Measurements from ENCODE around the gene CKAP4.

CKAP4 gene

DNA sequence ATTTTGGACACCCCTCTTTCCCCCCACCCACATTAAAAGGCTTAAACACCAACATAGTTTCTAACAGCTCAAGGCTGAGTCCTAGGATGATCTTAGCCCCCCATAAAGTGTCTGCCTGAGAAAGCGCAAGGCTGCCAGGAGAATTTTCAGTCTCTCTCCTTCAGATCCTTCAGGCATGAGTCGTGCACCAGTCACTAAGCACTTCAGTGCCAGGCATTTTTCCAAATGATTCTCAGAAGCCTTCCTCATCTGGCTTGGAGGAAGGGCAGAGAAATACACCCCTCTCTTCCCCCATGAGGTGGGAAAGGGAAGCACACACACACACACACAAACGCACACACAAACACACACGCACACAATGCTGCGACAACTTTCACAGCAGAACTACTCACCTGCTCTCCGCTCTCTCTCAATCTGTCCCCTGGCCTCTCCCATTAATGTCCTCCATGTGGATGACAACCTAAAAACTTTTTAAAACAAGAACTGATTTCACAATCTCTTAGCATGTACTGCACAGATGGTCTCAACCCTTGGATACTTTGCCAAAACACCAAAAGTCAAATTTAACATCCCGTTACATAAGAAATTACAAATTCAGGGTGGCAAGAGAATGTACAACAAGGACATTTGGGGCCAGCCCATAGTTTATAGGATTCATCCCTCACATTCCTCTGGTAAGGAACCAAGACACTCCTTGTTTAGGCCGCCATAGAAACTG is 49.8 kb downstream of the CKAP4 start:
- DNase-seq (ENCODE audit: low read depth in 2 of 2): no peak

- no peak for DNase-seq (ENCODE audit: low read depth in 2 of 2)
Observed at GRCh38 chr12:106195621-106196027, 52.2 kb downstream of the CKAP4 start.

GRCh38 chr12:106194351-106194750 is 53.5 kb downstream of the CKAP4 start:
- DNase-seq (ENCODE audit: low read depth in 2 of 2): no peak

DNA sequence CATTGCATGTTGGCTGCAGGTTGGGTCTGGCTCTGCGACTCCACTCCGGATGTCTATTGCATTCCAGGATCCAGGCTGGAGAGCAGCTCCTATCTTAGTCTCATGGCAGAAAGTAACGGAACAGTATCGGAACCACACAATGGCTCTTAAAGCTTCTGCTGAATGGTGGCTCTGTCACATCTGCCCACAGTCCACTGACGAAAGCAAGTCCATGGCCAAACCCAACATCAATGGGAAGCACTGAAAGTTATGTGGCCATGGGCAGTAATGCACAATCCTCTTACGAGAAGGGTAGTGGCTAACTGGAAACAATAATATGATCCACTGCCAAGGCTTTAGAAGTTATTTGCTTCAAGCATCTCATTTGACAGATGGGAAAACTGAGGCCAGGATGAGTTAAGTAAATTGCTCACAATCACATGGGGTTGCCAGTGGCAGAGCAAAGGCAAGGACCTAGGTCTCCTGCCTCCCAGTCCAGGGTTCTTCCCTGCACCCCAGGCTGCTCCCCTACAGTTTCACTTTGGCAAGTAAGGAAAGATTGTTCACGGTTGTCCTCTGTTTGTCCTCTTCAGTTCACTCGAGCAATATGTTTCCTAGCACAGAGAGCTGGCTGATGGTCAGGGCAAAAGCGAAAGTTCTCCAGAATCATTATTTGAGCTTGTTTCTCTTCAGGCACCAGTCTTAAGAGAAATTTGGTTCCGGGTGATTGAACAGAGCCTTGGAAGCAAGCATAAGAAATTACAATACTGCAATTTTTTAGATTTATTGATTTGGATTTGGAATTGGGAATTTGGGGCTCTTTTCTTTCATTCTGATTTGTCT is 54.2 kb downstream of the CKAP4 start:
- no peak for DNase-seq (ENCODE audit: low read depth in 2 of 2)

DNA sequence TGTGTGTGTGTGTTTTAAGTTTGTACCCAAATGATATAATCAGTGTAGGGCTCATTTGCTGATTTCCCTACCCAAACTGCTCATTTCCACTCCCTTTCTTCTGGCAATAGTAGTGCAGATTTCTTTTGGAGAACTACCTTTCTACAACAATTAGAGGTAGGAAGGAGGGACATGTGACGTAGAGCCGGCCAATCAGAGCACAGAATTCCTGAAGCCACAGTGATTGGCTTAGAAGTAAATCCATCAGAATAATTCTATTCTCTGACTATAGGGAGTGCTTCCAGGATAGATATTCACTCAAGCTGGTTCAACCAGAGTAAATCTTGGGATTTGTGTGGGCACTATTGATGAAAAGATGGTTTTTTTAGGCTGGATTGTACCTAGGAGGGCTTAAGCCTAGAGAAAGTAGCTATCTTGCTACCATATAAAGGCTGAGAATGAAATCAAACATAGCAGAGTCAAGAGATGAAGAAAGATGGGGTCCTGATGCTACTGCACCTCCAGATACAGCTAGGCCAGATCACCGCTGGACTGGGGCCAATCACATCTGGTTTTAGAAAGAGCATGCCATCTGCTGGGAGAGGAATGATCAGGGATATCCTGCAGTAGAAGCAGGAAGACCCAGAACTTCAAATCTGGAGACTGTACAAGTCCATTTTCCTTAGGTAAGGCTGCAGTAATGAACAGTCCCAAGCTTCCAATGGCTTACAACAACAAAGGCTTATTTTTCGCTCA is 55.0 kb downstream of the CKAP4 start:
- DNase-seq (ENCODE audit: low read depth in 2 of 2): no peak

DNA sequence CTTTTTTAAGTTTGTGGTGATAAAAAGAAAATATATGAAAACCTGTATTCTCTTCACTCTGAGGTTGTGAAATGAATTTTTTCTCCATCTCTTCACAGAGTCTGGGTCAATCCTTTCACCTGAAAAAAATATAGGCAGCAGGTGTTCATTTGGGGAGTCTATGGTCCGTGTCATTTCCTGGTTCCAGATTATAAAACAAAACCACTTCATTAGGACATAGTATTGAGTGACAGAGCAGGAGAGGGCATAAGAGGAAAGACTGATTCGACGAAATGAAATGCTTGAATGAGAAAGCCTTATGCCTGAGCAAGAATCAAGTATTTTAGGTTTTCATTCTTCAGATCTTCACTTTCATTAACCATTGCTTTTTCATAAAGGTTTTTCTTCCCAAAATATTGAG is 57.2 kb downstream of the CKAP4 start:
- no peak for DNase-seq (ENCODE audit: low read depth in 2 of 2)

- DNase-seq (ENCODE audit: low read depth in 2 of 2): no peak
Observed at GRCh38 chr12:106189341-106189740, 58.5 kb downstream of the CKAP4 start.

DNA sequence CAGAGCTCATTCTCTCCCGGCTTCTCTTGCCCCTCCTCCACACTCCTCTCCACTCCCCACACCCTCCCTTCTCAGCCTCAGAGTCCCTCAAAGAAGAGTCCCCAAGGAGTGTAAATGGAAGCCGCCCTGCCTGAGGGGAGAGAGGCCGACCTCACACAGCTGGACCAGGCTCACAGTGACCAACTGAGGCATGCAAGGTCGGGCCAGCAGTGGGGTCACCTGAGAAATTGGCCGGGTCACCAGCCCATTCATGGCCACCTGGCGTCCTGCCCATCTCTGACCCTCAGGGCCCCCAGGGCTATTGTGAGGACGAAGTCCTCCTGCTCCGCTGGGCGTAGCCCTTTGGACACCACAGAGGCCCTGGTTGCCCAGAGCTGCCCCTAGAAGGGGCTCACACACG is 59.6 kb downstream of the CKAP4 start:
- no peak for DNase-seq (ENCODE audit: low read depth in 2 of 2)
